Stimulated activated CD4-positive, alpha-beta T cell treated with anti-CD3 and anti-CD28 coated beads, Interleukin-2, amount 100 ng/mL, for 48 hours (primary cell): ENCODE measurements around the gene ORC3.
A peak's percentile ranks its signal among the peaks of the same experiment; 100 is the strongest.

ENCODE experiments used
- DNase-seq, 2 donors: peaks; one replicate each; pipeline ENCODE4 v3.0.0-alpha.2; 2020

ORC3 gene

GRCh38 chr6:87589693-87590416, at the start of gene ORC3, which contains the start of gene RARS2:
TSS of gene ORC3 (plus strand) at chr6:87590135. CDS start at chr6:87590169, 34 bp downstream.
TSS of gene RARS2 (minus strand) at chr6:87589987. CDS start at chr6:87589957, 30 bp downstream.
- peak; percentile 92 to 93 for DNase-seq

GRCh38 chr6:87540539-87540938, 49.4 kb upstream of the ORC3 start:
- DNase-seq, result no peak

GRCh38 chr6:87541041-87541440, 48.9 kb upstream of the ORC3 start:
- no peak for DNase-seq

GRCh38 chr6:87541744-87542143, 48.2 kb upstream of the ORC3 start:
- no peak for DNase-seq

GRCh38 chr6:87543696-87544473, 46.0 kb upstream of the ORC3 start:
- no peak for DNase-seq

- DNase-seq, result no peak
Measured at GRCh38 chr6:87544474-87544735, 45.5 kb upstream of the ORC3 start.

GRCh38 chr6:87551799-87552198, 38.1 kb upstream of the ORC3 start:
- no peak for DNase-seq

GRCh38 chr6:87553159-87553765, 36.7 kb upstream of the ORC3 start:
- DNase-seq, result no peak

- DNase-seq, result no peak
Measured at GRCh38 chr6:87555506-87555905, 34.4 kb upstream of the ORC3 start.

GRCh38 chr6:87558446-87558845, 31.5 kb upstream of the ORC3 start:
- no peak for DNase-seq

- DNase-seq, result no peak
Measured at GRCh38 chr6:87561017-87561416, 28.9 kb upstream of the ORC3 start.

- no peak for DNase-seq
Measured at GRCh38 chr6:87572021-87572420, 17.9 kb upstream of the ORC3 start.

GRCh38 chr6:87572883-87573282, 17.1 kb upstream of the ORC3 start:
- DNase-seq, result no peak

- no peak for DNase-seq
Measured at GRCh38 chr6:87573307-87574024, 16.5 kb upstream of the ORC3 start.

- DNase-seq, result no peak
Measured at GRCh38 chr6:87574237-87574804, 15.6 kb upstream of the ORC3 start.

GRCh38 chr6:87575423-87575822, 14.5 kb upstream of the ORC3 start:
- DNase-seq, result no peak

GRCh38 chr6:87583822-87584221, 6.1 kb upstream of the ORC3 start:
- no peak for DNase-seq

- DNase-seq, result no peak
Measured at GRCh38 chr6:87586371-87587077, 3.4 kb upstream of the ORC3 start.

- no peak for DNase-seq
Measured at GRCh38 chr6:87588756-87589407, 1.1 kb upstream of the ORC3 start.

GRCh38 chr6:87590417-87590880, 514 bp downstream of the ORC3 start:
- no peak for DNase-seq

GRCh38 chr6:87590990-87591389, 1.1 kb downstream of the ORC3 start:
- DNase-seq, result no peak

- no peak for DNase-seq
Measured at GRCh38 chr6:87600576-87600975, 10.6 kb downstream of the ORC3 start.
